Measurements from ENCODE around the gene AGAP1. TPM values are rescaled to one million over a fixed set of nuclear protein-coding genes. Genes with fewer than 3 reads are reported as not detected.

AGAP1 gene
- total and polyA plus RNA-seq, 4 donors, result 2.0 to 8.5 (median 5.4) TPM

DNA sequence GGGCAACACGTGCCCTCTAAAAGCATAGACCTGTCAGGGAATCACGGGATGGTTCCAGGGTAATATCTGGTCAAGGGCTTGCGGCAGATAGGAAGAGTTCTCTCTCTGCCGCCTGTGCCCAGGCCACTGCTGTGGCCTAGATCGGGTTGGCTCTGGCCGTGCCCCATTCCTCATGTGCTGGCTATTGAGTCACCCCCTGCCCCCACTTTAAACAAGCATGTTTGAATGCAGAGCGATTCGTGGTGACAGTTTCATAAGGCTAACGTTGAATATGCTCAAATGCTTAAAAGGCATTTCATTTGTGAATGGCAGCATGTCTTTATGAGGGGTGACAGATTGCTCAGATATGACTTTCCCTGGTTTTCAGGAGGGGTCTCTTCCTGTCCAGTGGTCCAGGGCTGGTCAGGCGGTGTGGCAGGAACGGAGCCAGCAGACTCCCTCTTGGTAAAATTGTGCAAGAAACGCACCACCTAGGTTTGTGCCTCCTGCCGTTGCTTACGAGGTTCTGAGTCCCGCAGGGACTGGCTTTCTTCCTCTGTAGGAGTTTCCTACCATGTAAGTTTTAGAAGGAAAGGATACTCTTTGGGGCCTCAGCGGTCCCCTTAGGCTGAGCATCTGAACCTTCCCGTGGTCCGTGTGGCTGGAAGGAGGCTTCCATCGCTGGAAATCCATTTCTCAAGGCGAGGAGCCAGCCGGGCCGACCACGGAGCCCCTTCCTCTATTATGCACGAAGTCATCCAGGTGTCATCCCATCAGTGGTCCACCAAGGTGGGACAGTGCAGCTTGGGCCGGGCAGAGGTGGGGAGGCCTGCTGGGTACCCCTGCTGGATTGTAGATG, 50.2 kb downstream of the AGAP1 start:
- WGBS, result 91% methylated on average over 25 of the region's 25 CpGs
- Histone ChIP-seq H3K9ac (ENCODE audit: low read depth in 1 of 2, low read length in 2 of 2) (no peak overlapping the region), H3K36me3 (ENCODE audit: control insufficient read depth in 4 of 4, insufficient read depth in 3 of 4, low read depth in 1 of 4, low read length in 3 of 4) (no peaks in the 10 kb centered on the region), H3K9me3 (ENCODE audit: control insufficient read depth in 4 of 4, low read length in 3 of 4) (no peaks in the 10 kb centered on the region), H3K4me3 (ENCODE audit: low read depth in 1 of 3, low read length in 3 of 3) (no peak overlapping the region), H3K27ac (ENCODE audit: low read depth in 1 of 2, low read length in 2 of 2) (no peak overlapping the region), H3K4me1 (ENCODE audit: control insufficient read depth in 4 of 4, insufficient read depth in 4 of 4, low read length in 3 of 4) (peaks cover 2 to 12% (median 7%) of the 10 kb centered on the region in 4 donors), H3K27me3 (ENCODE audit: control insufficient read depth in 4 of 4, insufficient read depth in 4 of 4, low read length in 3 of 4) (no peaks in the 10 kb centered on the region)
- TF ChIP-seq GABPA (IDR thresholded peaks at IDR 0.05 in 1 of 2, conservative IDR thresholded peaks at IDR 0.05 in 1 of 2), result no peak
- TF ChIP-seq, protein P1, sequence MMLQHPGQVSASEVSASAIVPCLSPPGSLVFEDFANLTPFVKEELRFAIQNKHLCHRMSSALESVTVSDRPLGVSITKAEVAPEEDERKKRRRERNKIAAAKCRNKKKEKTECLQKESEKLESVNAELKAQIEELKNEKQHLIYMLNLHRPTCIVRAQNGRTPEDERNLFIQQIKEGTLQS (IDR thresholded peaks at IDR 0.05), result no peak
- TF ChIP-seq, protein P2, sequence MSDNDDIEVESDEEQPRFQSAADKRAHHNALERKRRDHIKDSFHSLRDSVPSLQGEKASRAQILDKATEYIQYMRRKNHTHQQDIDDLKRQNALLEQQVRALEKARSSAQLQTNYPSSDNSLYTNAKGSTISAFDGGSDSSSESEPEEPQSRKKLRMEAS (IDR thresholded peaks at IDR 0.05), result no peak
- no peak for TF ChIP-seq TAF1 (conservative IDR thresholded peaks at IDR 0.05)
- no peak for TF ChIP-seq NR2F2 (IDR thresholded peaks at IDR 0.05)
- TF ChIP-seq SP1 (IDR thresholded peaks at IDR 0.05), result no peak
- no peak for TF ChIP-seq RAD21 (IDR thresholded peaks at IDR 0.05)
- TF ChIP-seq FOXA1 (IDR thresholded peaks at IDR 0.05), result no peak
- no peak for TF ChIP-seq HNF4G (IDR thresholded peaks at IDR 0.05)
- TF ChIP-seq, protein P3, sequence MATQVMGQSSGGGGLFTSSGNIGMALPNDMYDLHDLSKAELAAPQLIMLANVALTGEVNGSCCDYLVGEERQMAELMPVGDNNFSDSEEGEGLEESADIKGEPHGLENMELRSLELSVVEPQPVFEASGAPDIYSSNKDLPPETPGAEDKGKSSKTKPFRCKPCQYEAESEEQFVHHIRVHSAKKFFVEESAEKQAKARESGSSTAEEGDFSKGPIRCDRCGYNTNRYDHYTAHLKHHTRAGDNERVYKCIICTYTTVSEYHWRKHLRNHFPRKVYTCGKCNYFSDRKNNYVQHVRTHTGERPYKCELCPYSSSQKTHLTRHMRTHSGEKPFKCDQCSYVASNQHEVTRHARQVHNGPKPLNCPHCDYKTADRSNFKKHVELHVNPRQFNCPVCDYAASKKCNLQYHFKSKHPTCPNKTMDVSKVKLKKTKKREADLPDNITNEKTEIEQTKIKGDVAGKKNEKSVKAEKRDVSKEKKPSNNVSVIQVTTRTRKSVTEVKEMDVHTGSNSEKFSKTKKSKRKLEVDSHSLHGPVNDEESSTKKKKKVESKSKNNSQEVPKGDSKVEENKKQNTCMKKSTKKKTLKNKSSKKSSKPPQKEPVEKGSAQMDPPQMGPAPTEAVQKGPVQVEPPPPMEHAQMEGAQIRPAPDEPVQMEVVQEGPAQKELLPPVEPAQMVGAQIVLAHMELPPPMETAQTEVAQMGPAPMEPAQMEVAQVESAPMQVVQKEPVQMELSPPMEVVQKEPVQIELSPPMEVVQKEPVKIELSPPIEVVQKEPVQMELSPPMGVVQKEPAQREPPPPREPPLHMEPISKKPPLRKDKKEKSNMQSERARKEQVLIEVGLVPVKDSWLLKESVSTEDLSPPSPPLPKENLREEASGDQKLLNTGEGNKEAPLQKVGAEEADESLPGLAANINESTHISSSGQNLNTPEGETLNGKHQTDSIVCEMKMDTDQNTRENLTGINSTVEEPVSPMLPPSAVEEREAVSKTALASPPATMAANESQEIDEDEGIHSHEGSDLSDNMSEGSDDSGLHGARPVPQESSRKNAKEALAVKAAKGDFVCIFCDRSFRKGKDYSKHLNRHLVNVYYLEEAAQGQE (IDR thresholded peaks at IDR 0.05), result no peak
- no peak for TF ChIP-seq HNF4A (conservative IDR thresholded peaks at IDR 0.05)
- no peak for TF ChIP-seq YY1 (IDR thresholded peaks at IDR 0.05)
- TF ChIP-seq RXRA (IDR thresholded peaks at IDR 0.05), result no peak
- TF ChIP-seq, protein P4, sequence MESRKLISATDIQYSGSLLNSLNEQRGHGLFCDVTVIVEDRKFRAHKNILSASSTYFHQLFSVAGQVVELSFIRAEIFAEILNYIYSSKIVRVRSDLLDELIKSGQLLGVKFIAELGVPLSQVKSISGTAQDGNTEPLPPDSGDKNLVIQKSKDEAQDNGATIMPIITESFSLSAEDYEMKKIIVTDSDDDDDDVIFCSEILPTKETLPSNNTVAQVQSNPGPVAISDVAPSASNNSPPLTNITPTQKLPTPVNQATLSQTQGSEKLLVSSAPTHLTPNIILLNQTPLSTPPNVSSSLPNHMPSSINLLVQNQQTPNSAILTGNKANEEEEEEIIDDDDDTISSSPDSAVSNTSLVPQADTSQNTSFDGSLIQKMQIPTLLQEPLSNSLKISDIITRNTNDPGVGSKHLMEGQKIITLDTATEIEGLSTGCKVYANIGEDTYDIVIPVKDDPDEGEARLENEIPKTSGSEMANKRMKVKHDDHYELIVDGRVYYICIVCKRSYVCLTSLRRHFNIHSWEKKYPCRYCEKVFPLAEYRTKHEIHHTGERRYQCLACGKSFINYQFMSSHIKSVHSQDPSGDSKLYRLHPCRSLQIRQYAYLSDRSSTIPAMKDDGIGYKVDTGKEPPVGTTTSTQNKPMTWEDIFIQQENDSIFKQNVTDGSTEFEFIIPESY (IDR thresholded peaks at IDR 0.05), result no peak
- TF ChIP-seq FOXA2 (IDR thresholded peaks at IDR 0.05), result no peak
- TF ChIP-seq, protein P5, sequence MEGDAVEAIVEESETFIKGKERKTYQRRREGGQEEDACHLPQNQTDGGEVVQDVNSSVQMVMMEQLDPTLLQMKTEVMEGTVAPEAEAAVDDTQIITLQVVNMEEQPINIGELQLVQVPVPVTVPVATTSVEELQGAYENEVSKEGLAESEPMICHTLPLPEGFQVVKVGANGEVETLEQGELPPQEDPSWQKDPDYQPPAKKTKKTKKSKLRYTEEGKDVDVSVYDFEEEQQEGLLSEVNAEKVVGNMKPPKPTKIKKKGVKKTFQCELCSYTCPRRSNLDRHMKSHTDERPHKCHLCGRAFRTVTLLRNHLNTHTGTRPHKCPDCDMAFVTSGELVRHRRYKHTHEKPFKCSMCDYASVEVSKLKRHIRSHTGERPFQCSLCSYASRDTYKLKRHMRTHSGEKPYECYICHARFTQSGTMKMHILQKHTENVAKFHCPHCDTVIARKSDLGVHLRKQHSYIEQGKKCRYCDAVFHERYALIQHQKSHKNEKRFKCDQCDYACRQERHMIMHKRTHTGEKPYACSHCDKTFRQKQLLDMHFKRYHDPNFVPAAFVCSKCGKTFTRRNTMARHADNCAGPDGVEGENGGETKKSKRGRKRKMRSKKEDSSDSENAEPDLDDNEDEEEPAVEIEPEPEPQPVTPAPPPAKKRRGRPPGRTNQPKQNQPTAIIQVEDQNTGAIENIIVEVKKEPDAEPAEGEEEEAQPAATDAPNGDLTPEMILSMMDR (IDR thresholded peaks at IDR 0.05; ENCODE audit: low read depth, low read length, missing input control), result no peak
- no peak for TF ChIP-seq JUND (IDR thresholded peaks at IDR 0.05)
- no peak for TF ChIP-seq EGR1 (IDR thresholded peaks at IDR 0.05; ENCODE audit: low read depth in 2 of 2)
- no peak for DNase-seq (ENCODE audit: low spot score)

All from liver (tissue), 9 donors.